Gastrocnemius medialis (tissue), 4 donors: ENCODE results near the gene GIPC1.

Experiments used
- POLR2A ChIP-seq, 2 donors: fragments of 450-650 bp; IDR thresholded peaks; one replicate each; pipeline ENCODE4 v1.6.1; 2017; ENCODE audit warnings: antibody characterized with exemption in 2 of 2, mild to moderate bottlenecking in 2 of 2, moderate library complexity in 2 of 2
- TF ChIP-seq, protein P1 (sequence below), 5 experiments: fragments of 450-650 bp in 3 of 5; fragments of 200-600 bp in 2 of 5; sonication (generic) in 2 of 5; IDR thresholded peaks in 4 of 5; conservative IDR thresholded peaks in 1 of 5; 1 replicate in 4 of 5; 2 replicates in 1 of 5; pipeline ENCODE4 v1.5.1; 2016 to 2019; ENCODE audit warnings: antibody characterized with exemption in 5 of 5, mild to moderate bottlenecking in 3 of 5, moderate library complexity in 3 of 5

GRCh38 chr19:14478113-14478545, 17.8 kb downstream of the GIPC1 start:
- TF ChIP-seq, protein P1, sequence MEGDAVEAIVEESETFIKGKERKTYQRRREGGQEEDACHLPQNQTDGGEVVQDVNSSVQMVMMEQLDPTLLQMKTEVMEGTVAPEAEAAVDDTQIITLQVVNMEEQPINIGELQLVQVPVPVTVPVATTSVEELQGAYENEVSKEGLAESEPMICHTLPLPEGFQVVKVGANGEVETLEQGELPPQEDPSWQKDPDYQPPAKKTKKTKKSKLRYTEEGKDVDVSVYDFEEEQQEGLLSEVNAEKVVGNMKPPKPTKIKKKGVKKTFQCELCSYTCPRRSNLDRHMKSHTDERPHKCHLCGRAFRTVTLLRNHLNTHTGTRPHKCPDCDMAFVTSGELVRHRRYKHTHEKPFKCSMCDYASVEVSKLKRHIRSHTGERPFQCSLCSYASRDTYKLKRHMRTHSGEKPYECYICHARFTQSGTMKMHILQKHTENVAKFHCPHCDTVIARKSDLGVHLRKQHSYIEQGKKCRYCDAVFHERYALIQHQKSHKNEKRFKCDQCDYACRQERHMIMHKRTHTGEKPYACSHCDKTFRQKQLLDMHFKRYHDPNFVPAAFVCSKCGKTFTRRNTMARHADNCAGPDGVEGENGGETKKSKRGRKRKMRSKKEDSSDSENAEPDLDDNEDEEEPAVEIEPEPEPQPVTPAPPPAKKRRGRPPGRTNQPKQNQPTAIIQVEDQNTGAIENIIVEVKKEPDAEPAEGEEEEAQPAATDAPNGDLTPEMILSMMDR (IDR thresholded peaks at IDR 0.05 in 4 of 5, conservative IDR thresholded peaks at IDR 0.05 in 1 of 5), result no peak
- no peak for TF ChIP-seq POLR2A (IDR thresholded peaks at IDR 0.05)
